ENCODE results near the gene TUBA8. TPM values are rescaled to one million over a fixed set of nuclear protein-coding genes. Genes with fewer than 3 reads are reported as not detected.
"Not testable (repeated sequence)": the region's sequence is repeated elsewhere in the genome, so short reads cannot be mapped to it uniquely, and the experiment has no call there.

TUBA8 gene
- total RNA-seq, 2 experiments from 2014 or later = 1.2 to 1.5 TPM

- Mint-ChIP-seq H3K4me3 (no peak overlapping the region), H3K36me3 (no peaks in the 10 kb centered on the region), H3K27ac (no peak overlapping the region), H3K27me3 (no peaks in the 10 kb centered on the region), H3K9me3 (no peaks in the 10 kb centered on the region), H3K4me1 (peaks cover 15% of the 10 kb centered on the region)
- DNase-seq = no peak
Measured at GRCh38 chr22:18154821-18155390, 44.3 kb downstream of the TUBA8 start.

DNA sequence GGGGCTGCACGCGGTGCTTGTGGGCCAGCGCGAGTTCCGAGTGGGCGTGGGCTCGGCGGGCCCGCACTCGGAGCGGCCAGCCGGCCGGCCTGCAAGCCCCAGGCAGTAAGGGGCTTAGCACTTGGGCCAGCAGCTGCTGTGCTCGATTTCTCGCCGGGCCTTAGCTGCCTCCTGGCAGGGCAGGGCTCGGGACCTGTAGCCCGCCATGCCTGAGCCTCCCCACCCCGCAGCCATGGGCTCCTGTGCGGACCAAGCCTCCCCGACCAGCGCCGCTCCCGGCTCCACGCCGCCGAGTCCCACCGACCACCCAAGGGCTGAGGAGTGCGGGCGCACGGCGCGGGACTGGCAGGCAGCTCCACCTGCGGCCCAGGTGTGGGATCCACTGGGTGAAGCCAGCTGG lies 44.9 kb downstream of the TUBA8 start:
- DNase-seq, H3K9me3 Mint-ChIP-seq, H3K4me3 Mint-ChIP-seq, H3K27ac Mint-ChIP-seq, H3K36me3 Mint-ChIP-seq, H3K27me3 Mint-ChIP-seq: not testable (repeated sequence)
- peaks cover 13% of the 10 kb centered on the region for H3K4me1 Mint-ChIP-seq

GRCh38 chr22:18156878-18157713 lies 46.5 kb downstream of the TUBA8 start:
- H3K36me3 Mint-ChIP-seq = no peaks in the 10 kb centered on the region
- peak; percentile 34 for DNase-seq
- no peaks in the 10 kb centered on the region for H3K9me3 Mint-ChIP-seq
- H3K4me1 Mint-ChIP-seq = peaks cover 7% of the 10 kb centered on the region
- H3K4me3 Mint-ChIP-seq = no peak overlapping the region
- no peak overlapping the region for H3K27ac Mint-ChIP-seq
- no peaks in the 10 kb centered on the region for H3K27me3 Mint-ChIP-seq

DNA sequence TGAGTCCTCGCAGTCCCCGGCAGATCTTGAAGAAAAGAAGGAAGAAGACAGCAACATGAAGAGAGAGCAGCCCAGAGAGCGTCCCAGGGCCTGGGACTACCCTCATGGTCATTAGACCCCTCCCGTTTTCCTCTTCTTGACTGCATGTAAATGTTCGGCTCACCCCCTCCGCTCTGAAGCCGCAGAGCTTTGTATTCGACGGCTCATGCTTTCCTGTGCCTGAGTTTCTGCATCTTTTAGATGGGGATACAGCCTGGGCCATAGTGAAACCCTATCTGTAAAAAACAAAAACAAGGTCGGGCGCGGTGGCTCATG lies 47.1 kb downstream of the TUBA8 start:
- Mint-ChIP-seq H3K9me3 (no peaks in the 10 kb centered on the region), H3K4me1 (peaks cover 2% of the 10 kb centered on the region), H3K36me3 (no peaks in the 10 kb centered on the region), H3K4me3 (no peak overlapping the region), H3K27ac (no peak overlapping the region), H3K27me3 (no peaks in the 10 kb centered on the region)
- no peak for DNase-seq

DNA sequence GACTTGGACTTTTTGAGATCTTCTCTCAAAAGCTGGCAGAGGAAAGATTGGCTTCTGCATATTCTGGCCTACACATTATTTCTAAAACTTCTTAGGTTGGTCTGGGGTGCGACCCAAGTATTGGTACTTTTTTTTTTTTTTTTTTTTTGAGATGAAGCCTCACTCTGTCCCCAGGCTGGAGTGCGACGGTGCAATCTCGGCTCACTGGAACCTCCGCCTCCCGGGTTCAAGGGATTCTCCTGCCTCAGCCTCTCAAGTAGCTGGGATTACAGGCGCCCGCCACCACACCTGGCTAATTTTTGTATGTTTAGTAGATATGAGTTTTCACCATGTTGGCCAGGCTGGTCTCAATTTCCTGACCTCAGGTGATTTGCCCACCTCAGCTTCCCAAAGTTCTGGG lies 50.0 kb downstream of the TUBA8 start:
- H3K4me3 Mint-ChIP-seq, DNase-seq, H3K36me3 Mint-ChIP-seq, H3K27me3 Mint-ChIP-seq, H3K4me1 Mint-ChIP-seq, H3K9me3 Mint-ChIP-seq, H3K27ac Mint-ChIP-seq: not testable (repeated sequence)

DNA sequence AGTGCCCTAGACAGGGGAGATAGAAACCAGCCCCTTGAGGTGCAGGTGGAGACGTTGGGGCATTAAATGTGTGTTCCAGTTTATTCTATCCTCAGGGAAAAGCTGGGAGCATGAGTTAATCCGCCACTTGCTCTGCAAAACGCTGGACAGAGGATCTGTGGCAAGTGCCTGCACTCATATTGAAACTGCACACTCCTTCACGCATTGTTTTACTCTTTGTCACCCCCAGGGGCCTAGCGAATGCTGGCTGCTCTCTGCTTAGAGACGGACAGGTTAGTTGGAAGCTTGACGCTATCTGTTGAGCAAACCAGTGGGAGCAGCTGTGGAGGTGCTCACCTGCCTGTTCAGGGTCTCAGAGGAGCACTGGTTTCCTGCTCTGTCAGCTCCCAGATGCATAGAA lies 53.2 kb downstream of the TUBA8 start:
- not testable (repeated sequence) for H3K27ac Mint-ChIP-seq, H3K27me3 Mint-ChIP-seq, H3K9me3 Mint-ChIP-seq, H3K4me3 Mint-ChIP-seq, H3K36me3 Mint-ChIP-seq, DNase-seq, H3K4me1 Mint-ChIP-seq

DNA sequence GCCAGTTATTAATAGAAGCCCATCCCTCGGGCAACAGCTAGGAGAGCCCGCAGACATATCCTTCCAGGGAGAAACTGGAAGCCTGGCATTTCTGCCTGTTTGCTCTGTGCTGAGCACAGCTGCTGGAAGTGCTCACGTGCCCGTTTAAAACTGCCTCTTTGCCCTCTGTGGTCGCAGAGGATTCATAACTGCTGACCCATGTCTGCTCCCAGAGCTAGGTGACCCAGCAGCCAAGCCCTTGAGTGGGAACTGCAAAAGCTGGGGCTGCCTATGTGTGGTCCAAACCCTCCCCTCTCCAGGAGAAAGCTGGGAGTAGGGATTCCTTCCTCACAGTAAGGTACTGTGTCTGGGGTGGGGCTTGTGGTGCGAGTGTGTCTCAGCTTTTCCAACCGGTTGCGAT lies 54.0 kb downstream of the TUBA8 start:
- H3K4me1 Mint-ChIP-seq, H3K27me3 Mint-ChIP-seq, H3K27ac Mint-ChIP-seq, H3K36me3 Mint-ChIP-seq, H3K4me3 Mint-ChIP-seq, DNase-seq, H3K9me3 Mint-ChIP-seq: not testable (repeated sequence)

- H3K4me3 Mint-ChIP-seq, DNase-seq, H3K4me1 Mint-ChIP-seq, H3K27me3 Mint-ChIP-seq, H3K9me3 Mint-ChIP-seq, H3K27ac Mint-ChIP-seq, H3K36me3 Mint-ChIP-seq: not testable (repeated sequence)
Measured at GRCh38 chr22:18165356-18165755, 54.7 kb downstream of the TUBA8 start.

DNA sequence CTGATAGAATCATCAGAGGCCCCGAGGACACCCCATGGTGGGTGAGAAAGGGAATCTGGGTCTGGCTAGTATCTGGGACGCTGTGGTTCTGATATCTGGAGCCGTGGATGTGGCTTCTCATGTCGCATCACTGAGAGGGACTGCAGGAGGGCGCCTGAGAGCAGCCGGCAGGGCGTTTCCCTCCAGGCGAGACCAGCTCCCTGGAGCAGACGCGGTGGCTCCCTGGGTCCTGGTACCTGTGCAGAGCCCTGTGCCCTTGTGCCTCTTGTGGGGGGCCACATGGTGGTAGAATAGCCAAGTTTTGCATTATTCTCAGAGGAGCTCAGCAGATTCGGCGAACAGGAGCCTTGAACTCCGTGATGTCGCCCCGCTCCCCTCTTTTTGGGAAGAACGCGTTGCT lies 59.7 kb downstream of the TUBA8 start:
- H3K27me3 Mint-ChIP-seq, H3K4me1 Mint-ChIP-seq, DNase-seq, H3K4me3 Mint-ChIP-seq, H3K36me3 Mint-ChIP-seq, H3K9me3 Mint-ChIP-seq, H3K27ac Mint-ChIP-seq: not testable (repeated sequence)

DNA sequence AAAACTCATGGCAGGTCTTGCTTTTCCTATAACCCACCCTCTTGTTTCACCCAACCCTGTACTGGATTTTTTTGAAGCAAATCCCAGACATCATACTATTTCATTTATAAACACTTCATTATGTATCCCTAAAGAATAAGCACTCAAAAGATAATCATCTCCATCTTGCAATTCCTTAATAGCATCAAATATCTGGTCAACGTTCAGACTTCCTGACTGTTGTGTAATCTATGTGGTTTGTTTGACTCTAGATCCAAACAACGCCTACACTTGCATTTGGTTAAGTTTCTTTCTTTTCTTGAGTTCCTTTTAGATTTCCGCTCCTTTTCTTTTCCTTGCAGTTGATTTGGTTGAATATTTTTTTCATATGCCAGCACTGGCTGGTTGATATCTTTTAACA lies 61.6 kb downstream of the TUBA8 start:
- H3K4me3 Mint-ChIP-seq, H3K4me1 Mint-ChIP-seq, H3K9me3 Mint-ChIP-seq, H3K27me3 Mint-ChIP-seq, DNase-seq, H3K27ac Mint-ChIP-seq, H3K36me3 Mint-ChIP-seq: not testable (repeated sequence)

- H3K4me1 Mint-ChIP-seq, H3K27me3 Mint-ChIP-seq, H3K27ac Mint-ChIP-seq, H3K9me3 Mint-ChIP-seq, DNase-seq, H3K36me3 Mint-ChIP-seq, H3K4me3 Mint-ChIP-seq: not testable (repeated sequence)
Measured at GRCh38 chr22:18172776-18173175, 62.2 kb downstream of the TUBA8 start.

- H3K4me1 Mint-ChIP-seq, H3K4me3 Mint-ChIP-seq, H3K27me3 Mint-ChIP-seq, H3K9me3 Mint-ChIP-seq, H3K36me3 Mint-ChIP-seq, H3K27ac Mint-ChIP-seq, DNase-seq: not testable (repeated sequence)
Measured at GRCh38 chr22:18173441-18173840, 62.8 kb downstream of the TUBA8 start.

Other genes with a start within 250 kb of the TUBA8 start
- gene MICAL3, start 86.2 kb upstream of the TUBA8 start, total RNA-seq = 10 to 100 TPM; 36.6 to 41.3 TPM
- gene PEX26, start 32.8 kb upstream of the TUBA8 start, total RNA-seq = 10 to 100 TPM; 65.5 to 67.2 TPM
- 10 to 100 TPM; 16.0 to 17.9 TPM for gene USP18, start 39.4 kb downstream of the TUBA8 start, total RNA-seq

Measured in activated naive CD8-positive, alpha-beta T cell treated with anti-CD3 and anti-CD28 coated beads for 36 hours (primary cell).